GM21619 (cell line): Measurements from ENCODE around the gene PTGER2.

Experiments used
- ATAC-seq: cut with Tn5 transposase; IDR thresholded peaks from one replicate; pipeline ENCODE4 v1.9.1; 2021; ENCODE audit not compliant: unreplicated experiment

Gene PTGER2

DNA sequence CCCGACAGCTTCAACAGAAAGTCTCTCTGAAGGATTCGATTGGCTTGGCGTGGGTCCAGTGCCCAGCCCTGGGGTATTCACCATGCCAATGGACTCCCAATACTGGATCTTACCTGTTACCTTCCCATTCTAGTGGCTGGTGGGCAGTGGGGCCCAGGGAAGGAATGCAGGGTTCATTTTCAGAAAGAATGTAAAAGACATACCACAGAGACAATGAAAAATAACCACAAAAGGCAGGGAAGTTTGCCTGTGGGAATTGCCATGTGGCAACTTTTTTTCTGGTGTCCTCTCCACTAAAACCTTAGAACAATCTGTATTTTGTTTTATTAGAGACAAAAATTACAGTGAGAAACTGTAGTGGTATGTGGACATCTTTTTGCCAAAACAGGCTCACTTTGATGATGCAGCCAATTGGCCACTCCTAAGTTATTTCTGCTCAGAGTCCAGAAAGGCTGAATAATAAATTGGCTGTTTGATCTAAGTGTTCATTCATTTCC, 55.2 kb downstream of the PTGER2 start:
- ATAC-seq = no peak

DNA sequence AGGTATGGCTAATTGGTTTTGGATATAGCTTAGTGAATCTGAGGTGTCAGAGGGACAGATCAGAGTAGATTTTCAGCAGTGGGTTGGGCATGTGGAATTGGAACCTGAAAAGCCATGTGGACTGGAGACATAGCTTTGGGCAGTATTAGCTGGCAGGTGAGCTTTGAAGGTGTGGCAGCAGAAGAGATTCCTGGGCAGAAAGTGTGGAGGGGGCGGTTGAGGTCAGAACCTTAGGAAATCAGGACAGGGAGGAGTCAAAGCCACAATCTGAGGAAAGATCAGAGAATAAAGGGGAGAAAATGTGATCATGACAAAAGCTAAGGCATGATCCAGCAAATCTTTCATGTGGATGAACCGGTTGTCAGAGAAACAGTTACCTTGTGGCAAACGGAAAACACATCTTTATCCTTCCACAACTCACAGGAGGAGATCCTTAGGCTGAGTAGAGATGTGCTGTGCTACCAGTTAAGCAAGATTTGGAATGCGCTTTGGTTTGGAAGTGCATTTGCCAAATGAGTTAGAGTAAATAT, 56.4 kb downstream of the PTGER2 start:
- ATAC-seq = no peak

DNA sequence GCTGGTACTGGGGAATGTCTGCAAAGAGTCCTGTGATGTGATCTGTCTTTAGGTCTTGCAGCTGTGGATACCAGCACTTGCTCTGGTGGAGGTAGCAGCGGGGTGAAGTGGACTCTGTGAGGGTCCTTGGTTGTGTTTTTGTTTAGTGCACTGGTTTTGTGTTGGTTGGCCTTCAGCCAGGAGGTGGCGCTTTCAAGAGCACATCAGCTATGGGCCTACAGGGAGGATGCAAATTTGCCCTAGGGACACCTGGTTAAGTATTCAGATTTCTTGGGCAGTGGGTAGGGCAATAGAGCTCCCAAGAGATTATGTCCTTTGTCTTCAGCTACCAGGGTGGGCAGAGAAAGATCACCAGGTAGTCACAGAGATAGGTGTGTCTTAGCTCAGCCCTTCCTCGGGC, 63.8 kb downstream of the PTGER2 start:
- no peak for ATAC-seq
